Pons (tissue), 1 donor: Measurements from ENCODE around the gene PTPN20.

ENCODE experiments used
- DNase-seq: peaks from one replicate; pipeline ENCODE4 v3.0.0-alpha.2; 2016; ENCODE audit warnings: low spot score

The PTPN20 gene

DNA sequence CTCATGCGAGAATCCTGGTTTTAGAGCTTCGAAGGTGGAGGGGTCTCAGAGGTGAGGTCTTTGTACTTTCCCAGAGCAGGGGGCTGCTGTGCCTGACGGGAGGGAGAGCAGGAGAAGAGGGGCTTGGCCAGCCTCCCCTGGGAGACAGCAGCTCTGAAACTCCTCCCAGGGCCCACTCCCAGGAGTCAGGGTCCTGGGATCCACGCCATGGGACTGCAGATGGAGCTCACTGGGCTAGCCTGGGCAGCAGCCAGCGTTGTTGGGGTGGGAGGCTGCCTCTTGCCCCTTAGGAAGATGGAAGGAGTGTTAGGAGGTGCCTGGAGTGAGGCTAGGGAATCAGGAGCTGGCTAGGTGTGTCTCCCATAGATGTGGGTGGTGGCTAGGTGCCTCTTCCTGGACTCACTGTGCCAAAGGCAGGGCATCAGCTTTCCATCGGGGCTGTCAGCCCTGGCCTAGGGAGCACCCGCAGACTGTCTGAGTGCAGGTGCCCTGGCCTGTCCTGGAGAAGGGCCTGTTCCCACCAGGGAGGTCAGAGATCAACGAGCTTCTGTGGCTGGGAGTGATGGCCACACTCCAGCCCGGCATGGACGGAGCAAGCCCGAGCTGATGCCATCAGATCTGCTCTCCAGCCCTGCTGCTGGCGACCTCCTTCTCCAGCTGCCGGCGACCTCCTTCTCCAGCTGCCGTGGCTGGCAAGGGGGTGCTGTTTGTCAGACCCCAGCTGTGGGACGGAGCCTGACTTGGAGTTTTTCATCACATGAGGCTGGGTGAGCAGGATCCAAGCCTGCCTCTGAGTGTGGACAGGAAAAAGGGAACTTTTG lies 111.3 kb downstream of the PTPN20 start:
- DNase-seq: no peak

DNA sequence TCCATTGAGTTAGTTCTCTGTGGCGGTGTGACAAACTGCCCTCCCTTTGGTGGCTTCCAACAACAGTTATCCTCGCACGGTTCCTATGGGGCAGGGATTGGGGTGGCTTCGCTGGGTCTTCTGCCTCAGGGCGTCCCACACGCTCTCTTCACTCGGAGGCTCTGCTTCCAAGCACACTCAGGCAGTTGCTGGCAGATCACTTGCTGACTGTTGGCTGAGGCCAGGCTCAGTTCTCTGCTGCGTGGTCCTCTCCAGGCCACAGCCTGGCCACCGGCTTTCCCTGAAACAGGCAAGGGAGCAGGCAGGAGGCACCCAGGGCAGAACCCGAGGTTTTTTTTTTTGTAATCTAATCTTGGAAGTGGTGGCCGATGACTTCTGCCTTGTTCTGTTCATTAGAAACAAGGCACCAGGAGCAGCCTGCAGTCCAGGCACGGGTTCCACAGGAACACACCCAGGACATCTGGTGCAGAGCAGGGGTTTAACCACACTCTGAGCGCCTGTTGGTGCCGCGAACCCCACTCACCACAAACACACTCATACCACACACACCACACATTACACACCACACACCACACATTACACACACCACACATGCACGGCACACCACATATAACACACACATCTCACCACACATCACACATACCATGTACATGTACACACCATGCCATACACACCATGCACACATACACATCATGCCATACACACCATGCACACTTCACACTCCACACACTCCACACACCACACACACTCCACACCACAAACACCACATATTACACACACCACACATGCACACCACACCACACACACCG lies 112.2 kb downstream of the PTPN20 start:
- no peak for DNase-seq

DNA sequence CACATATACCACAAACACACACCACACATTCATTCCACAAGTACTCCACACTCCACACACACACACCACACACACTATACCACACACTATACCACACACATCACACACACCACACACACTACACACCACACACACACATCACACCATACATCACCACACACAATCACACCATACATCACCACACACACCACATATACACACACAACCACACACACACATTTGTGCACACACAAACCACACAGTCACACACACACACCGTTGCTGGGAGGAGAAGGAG lies 112.8 kb downstream of the PTPN20 start:
- no peak for DNase-seq

DNA sequence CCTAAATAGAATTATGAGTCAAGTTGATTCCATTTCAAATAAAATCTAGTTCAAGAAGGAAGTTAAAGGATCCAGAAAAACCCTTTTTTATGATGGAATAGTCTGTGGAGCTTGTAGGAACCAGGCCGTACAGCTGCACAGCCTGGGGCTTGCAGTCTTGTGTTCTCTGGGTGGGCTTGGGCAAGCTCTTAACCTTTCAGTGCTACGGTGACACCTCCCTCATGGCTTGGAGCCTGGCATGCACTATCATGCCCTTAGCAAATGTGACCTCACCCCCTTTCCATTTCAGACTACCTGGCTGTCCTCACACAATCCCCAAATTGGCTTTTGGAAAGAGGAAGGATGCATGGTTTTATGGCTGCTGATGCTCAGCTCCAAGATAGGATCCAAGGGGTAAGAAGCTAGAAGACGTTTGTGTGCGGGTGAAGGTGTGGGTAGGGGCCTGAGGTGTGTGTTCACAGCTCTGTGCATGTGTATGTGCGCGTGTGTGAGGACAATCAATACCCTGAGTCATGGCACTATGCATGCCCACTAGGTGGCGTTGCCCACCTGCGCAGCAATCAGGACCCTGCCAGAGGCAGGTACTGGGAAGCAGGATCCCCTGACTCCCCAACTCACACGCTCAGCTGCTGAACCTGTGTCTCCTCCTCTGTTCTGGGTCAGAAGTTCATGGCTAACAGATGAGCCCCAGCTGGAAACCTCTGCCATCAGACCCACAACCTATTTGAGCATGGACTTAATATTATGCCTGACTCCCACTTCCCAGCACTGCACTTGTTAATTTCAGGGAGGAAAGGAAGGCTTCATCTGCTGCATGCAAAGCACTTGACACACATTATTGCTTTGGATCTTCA lies 113.4 kb downstream of the PTPN20 start:
- DNase-seq: peak; percentile 50

DNA sequence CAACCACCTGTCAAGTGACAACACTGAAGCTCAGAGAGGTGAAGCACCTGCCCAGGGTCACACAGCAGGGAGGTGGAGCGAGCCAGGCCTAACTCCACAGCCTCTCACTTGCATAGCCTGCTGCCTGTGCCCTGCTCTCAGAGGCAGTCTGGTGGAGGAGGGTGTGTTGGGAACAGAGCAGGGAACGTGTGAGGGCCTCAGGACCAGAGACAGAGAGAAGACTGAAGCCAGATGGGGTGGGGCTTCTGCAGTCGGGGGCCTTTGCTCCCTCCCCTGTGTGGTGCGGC lies 114.0 kb downstream of the PTPN20 start:
- DNase-seq: no peak

DNA sequence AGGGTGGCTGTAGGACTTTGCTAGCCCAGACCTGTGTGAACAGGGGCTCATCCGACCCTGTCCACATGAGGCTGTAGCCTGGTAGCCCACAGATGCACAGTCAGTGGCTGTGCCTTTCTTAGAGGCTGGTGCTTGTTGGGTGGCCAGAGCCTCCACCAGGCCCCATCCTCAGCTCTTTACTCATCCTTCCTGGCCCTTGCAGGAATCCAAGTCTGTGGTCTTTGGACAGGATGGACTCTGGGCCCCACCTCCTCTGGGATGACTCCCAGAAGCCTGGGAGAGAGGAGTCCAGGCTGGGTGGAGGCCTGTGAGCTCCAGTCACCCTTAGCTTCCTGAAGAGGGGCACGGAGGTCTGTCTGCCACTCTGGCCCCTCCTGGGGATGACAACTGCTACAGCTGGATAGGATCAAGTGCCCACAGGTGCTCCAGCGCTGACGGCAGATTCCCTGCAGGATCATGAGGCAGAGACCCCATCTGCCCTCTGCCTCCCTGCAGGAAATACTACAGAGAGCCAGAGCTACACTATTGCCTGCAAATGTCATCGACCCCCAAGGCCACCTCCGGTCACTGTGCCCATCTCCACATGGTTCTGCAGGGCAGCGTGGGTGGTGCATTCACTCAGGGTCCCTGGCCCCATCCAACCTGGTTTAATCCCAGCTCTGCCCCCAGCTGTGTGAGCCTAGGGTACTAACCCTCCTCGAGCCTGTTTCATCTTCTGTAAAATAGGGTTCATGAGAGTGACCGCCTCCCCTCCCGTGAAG lies 114.5 kb downstream of the PTPN20 start:
- no peak for DNase-seq

DNA sequence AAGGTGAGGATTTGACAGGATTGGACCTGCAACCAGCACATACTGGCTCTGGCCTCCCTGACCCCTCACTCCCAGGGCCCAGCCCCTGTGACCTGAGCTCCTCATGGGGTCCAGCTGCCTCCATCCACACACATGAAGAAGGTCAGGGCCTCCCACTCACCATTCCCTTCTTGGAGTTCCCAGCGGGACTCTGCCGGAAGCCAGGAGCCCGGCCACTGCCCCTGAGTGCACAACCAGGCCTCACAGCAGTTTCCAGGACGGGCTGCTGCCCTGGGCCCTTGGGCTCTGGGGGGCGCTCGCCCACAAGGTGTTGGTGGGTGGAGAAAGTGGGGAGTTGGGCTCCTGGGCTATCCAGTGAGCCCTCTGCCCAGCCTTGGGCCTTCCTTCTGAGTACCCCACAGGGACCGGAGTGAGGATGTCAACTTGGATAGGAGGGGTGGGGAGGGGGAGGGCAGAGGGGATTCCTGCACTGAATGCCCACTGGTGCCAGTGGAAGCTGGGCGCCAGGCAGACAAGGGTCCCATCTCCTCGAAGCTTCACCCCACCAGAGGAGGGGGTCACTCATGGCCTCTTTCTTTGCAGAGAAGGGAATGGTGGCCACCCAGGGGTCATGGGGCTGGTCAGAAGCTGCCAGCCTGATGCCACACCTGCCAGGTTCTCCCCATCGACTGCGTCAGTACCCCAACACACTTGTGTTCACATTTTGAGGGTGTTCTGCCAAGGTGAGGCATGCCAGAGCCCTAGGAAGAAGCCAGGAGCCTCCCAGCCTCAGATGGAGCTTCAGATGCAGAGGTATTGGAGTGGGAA lies 115.3 kb downstream of the PTPN20 start:
- DNase-seq: no peak

DNA sequence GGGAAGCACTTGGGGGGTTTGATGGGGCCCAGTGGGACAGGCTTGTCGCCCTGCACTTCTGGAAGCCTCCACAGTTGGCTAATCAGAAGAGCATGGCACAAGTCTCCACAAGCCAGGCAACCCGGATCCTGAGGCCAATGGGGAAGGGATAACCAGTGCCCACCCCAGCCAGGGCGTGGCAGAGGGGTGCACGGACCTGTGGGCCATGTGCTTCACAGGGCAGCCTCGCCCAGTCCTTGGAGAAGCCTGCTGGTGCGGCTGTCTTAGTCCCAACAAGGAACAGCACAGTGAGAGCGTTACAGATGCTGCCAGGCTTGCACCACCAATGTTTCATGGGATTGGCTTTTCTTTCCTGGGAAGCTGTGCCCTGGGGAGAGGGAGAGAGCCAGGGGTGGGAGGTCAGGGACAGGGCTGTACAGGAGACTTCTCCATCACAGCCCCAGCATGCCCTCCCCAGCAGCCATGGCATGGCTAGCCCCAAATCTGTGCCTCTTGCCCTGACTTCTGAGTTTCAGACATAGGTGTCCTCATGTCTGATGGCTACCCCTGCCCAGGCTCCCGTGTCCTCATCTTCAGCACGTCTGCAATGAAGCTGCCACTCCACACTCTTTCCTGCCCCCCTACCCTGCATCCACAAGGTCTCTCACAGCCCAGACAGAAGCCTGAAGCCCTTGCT lies 116.0 kb downstream of the PTPN20 start:
- no peak for DNase-seq

DNA sequence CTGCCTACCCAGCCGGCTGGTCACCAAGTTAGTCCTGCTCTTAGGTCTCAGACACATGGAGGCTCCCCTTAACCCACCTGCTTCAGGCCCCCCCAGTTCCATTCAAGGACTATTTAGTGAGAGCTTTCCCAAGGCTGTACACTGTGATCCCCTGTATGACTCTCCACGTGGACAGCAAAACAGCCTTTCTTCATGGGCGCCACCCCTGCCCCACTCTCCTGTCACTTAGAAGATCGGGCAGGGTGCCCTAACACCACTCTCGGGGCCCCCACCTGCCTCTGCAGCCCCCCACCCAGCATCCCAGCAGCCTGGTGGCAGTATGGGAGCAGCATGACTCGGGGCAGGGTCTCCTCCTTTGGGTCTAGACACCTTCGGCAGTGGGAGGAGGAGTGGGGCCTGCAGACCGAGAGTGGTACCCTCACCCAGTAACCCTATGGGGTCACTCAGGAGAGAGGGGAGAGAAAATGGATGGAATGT lies 116.6 kb downstream of the PTPN20 start:
- DNase-seq: no peak

DNA sequence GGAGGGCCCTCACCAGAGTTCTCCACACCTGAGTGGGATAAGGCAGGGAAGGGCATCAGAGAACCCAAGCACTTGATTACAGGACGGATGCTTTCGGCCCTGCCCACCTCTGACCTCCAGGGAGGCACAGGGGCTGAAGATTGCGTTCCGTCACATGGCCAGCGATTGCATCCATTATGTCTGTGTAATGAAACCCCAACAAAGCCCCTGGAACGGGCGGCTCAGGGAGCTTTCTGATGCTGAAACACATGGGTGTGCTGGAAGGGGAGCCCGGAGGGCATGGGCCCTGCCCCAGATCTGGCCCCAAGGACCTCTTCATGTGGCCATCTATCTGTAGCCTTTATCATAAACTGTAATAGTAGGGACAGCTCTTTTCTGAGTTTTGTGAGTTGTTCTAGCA lies 117.2 kb downstream of the PTPN20 start:
- DNase-seq: no peak

DNA sequence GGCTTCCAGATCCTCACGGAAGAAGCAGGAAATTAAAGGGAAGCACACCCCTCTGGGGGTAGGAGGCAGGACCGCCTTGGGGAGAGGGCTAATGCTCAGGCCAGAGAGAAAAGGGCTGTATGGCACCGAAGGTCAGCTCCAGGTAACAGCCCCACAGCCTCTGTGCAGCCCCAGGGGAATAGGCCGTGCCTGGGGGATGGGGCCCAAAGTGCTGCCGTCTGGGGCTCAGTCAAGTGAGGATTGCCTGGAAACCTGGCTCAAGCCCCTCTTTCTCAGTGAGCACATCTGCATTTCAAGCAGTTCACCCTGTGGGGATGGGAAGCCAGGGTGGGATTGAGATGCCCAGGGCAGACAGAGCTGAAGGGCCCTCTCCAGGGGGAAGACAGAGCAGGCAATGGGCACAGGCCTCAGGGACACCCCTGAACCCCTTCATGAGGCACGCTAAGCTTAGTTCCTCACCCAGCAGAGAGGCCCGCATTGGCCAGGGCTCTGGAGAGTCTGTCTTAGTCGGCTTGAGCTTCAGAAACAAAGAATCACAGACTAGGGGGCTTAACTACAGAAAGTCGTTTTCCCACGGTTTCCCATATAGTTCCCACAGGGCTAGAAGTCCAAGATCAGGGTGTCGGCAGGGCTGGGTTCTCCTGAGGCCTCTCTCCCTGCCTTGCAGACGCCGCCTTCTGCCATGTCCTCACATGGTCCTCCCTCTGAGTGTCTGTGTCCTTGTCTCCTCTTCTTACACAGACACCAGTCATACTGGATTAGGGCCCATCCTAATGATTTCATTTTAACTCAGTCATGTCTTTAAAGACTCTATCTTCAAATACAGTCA lies 118.2 kb downstream of the PTPN20 start:
- no peak for DNase-seq

DNA sequence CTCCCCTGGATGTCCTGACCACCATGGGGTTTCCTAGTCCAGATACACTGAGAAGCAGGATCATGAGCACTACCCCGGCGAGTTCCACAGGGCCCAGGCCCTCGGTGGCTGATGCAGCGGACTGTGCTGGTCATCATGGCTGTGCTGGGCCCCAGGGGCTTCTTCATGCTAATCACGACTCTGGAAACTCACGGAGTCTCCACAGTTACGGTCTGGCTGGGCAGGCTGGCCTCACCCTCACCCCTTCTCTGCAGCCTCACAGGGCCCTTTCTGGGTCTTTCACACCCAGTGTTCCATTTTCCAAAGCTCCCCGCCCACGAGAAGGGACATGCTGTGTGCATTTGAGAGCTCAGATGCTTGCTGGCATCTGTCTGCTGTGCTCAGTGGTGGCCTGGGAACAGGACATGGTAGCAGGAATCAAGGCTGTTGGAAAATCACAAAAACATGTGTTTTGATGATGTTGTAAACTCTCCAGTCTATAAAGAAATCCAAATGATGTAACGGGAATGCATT lies 119.0 kb downstream of the PTPN20 start:
- no peak for DNase-seq

DNA sequence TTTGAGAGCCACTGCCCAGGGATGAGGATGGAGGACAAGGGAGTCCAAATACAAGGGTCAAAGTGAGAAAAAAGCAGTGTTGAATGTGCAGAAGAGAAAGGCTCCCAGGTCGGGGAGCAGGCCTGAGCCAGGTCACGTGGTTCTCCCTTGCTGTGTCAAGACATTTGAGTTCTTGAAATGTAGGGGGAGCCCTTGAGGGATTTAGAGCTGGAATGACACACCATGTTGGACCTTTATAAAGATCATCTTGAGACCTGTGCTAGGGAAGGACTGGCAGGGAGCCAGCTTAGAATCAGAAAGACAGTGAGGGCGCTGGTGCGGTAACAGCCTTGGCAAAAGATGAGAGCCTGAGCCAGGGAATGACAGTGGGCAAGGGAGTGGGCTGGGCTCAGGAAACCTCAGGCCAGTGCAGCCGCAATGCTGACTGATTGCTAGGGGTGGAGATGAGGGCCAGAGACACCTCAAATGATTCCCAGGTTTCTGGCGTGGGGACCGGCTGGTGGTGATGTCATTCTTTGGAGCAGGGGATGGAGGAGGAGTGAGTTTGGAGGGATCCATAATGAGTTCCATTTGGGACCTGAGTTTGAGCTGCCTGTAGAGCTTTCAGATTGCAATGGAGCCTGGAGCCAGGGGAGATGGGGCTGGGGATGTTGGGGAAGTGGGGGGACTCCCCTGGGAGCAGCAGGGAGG lies 120.1 kb downstream of the PTPN20 start:
- DNase-seq: no peak

DNA sequence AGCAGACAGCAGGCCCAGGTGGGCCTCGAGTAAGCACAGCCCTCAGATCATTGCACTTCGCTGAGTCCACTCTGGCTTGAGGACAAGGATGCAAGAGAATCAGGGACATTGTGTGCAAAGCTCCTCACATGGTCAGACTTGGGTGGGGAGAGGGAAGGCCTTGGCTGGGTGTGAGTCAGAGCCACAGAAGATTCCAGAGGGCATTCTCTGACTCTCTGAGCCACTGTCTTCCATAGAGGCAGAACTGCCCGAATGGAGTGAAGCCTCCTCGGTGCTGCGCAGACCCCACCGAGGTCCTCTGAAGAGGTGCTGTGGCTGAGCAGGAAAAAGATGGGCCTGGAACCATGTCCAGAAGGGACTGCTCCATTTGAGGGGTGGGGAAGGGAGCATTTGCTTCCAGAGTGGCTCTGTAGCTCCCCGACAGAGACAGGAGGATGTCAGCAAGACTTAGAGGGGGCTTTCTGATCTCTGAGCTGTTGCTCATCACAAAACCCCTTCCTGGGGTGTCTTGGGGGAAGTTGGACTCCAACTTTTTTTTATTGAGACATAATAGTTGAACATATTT lies 120.8 kb downstream of the PTPN20 start:
- DNase-seq: peak; percentile 17

DNA sequence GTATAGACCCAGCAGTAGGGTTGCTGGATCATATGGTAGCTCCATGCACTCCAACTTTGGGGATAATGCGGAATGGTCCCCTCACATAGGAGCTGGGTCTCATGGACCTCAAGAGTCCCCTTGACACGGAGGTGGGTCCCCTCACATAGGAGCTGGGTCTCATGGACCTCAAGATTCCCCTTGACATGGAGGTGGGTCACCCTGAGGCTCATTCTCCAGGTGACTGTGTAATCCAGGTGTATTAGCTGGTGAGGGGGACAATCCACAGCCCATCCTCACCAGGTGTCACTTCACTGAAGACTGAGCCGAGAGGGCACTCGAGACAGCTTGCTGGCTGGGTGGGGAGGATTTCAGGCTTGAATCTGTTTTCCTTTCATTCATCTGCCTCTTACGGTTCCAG lies 121.9 kb downstream of the PTPN20 start:
- DNase-seq: no peak

DNA sequence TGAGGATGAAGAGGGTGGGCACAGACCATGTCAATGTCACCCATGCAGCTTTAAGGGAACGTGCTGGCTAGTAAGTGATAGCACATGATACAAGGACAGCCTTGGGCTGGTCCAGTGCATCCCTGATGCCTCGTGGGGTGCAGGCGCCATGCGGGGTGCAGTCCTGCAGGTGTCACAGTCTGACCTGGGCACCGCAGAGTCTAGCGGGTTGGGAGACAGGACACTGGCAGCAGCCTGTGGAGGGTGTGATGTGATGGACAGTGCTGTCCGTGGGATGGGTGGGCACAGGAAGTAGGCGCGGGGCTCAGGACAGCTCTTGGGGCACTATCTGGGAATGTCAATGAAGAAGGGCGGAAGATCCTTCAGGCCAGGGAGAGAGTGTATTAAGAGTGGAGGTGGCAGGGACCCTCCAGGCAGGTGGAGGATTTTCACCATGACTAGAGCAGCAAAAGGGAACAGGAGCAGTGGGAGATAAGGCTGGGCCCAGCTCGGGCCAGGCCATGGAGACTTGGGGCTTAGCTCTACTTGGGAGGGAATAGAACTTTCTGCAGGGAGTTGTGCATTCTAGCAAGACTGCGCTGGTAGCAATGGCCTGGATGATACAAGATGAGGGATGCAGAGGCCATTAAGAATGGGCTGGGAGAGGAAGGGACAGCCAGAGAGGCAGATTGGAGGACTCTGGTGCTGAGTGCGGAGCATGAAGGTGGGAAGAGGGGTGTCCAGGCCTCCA lies 122.5 kb downstream of the PTPN20 start:
- DNase-seq: no peak

DNA sequence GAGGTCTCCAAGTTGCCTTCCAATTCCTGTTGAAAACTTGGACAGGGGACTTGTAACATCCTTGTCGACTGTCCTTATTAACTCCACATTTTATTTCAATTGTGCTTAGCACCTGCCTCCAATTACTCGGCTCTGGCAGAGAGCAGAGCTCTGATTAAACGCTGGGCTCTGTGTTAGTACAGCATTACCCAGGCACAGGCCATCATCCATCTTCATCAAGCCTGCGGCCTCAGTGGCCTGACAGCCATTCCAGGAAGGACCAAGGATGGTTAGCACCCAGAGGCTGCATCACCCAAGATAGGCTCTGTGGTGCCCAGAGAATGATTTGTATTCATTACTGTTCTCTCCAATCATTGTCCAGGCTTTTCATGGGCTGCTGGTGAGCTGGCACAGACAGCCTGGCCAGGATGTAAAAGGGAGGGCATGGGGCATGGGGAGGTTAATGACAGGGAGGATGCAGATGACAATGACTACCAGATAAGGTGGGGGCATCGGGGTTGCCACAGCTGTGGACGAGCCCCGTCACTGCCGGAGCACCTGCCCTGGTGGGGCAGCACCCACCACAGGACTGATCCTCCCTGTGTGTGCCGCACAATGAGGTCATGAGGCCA lies 123.3 kb downstream of the PTPN20 start:
- no peak for DNase-seq
